NB4 (cell line): Measurements from ENCODE around the gene EHD2.
"Not testable (repeated sequence)": the region's sequence is repeated elsewhere in the genome, so short reads cannot be mapped to it uniquely, and the experiment has no call there.

Source experiments
- DNase-seq: peaks from one replicate; pipeline ENCODE4 v3.0.0; 2010; ENCODE audit warnings: low read depth
- H3K4me3 ChIP-seq: one replicate; pipeline ENCODE4 v1.5.1; 2011; ENCODE audit warnings: mild to moderate bottlenecking, low read depth, low read length, moderate library complexity
- MYC ChIP-seq: IDR thresholded peaks from 2 replicates; pipeline ENCODE4 v1.6.1; 2011; ENCODE audit warnings: low read depth, low read length
- POLR2A ChIP-seq: IDR thresholded peaks from 2 replicates; pipeline ENCODE4 v1.6.1; 2011; ENCODE audit warnings: mild to moderate bottlenecking; ENCODE audit not compliant: insufficient read length; ENCODE audit errors: extremely low read depth
- TF ChIP-seq, protein P1 (sequence below): IDR thresholded peaks from one replicate; pipeline ENCODE4 v1.5.1; 2012; ENCODE audit warnings: low read depth, low read length
- TF ChIP-seq, protein P2 (sequence below): IDR thresholded peaks from 2 replicates; pipeline ENCODE4 v1.6.1; 2011; ENCODE audit warnings: low read depth, low read length

EHD2 gene, protein sequence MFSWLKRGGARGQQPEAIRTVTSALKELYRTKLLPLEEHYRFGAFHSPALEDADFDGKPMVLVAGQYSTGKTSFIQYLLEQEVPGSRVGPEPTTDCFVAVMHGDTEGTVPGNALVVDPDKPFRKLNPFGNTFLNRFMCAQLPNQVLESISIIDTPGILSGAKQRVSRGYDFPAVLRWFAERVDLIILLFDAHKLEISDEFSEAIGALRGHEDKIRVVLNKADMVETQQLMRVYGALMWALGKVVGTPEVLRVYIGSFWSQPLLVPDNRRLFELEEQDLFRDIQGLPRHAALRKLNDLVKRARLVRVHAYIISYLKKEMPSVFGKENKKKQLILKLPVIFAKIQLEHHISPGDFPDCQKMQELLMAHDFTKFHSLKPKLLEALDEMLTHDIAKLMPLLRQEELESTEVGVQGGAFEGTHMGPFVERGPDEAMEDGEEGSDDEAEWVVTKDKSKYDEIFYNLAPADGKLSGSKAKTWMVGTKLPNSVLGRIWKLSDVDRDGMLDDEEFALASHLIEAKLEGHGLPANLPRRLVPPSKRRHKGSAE

DNA sequence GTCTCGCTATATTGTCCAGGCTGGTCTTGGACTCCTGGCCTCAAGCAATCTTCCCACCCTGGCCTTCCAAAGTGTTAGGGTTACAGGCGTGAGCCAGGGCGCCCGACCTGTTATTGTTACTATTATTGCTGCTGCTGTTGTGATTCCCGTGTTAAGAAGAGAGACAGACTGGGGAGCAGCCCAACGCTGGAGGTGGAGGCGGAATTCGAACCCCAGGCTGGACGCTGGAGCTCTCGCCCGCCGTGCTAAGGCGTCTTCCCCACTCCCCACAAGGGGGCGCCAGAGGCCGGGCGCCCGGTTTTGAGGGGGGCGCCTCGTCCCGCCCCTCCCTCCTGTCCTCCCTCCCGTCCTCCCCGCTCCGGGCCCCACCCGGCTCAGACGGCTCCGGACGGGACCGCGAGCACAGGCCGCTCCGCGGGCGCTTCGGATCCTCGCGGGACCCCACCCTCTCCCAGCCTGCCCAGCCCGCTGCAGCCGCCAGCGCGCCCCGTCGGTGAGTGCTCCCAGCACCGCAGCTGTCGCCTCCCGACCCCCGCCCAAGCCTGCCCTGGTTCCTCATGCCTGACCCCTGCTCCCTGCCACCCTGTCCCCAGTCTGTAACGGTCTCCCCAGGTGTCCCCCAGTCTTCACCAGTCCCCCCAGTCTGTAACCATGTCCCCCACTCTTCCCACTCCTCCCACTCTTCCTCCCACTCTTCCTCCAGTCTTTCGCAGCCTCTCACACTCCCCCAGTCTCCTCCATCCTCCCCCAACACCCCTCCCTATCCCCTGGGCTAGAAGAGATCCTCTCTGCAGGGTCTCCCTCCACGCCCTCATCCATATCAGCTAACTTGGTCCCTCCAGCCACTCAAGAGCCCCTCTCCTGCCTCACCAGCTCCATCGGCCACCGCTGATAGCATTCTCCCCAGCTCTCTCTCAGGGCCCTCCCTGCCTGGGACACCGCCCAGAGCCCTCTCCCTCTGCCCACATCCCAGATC, at the start of gene EHD2:
TSS of gene EHD2 (plus strand) at position 377 of the 976 bp plus-strand sequence. CDS start 3,191 bp downstream, outside the sequence.
- peak; percentile 68 for DNase-seq
- TF ChIP-seq, protein P1, sequence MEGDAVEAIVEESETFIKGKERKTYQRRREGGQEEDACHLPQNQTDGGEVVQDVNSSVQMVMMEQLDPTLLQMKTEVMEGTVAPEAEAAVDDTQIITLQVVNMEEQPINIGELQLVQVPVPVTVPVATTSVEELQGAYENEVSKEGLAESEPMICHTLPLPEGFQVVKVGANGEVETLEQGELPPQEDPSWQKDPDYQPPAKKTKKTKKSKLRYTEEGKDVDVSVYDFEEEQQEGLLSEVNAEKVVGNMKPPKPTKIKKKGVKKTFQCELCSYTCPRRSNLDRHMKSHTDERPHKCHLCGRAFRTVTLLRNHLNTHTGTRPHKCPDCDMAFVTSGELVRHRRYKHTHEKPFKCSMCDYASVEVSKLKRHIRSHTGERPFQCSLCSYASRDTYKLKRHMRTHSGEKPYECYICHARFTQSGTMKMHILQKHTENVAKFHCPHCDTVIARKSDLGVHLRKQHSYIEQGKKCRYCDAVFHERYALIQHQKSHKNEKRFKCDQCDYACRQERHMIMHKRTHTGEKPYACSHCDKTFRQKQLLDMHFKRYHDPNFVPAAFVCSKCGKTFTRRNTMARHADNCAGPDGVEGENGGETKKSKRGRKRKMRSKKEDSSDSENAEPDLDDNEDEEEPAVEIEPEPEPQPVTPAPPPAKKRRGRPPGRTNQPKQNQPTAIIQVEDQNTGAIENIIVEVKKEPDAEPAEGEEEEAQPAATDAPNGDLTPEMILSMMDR, result peak; percentile 99
- no peak for TF ChIP-seq MYC
- no peak within 1 kb of the TSS for H3K4me3 ChIP-seq

DNA sequence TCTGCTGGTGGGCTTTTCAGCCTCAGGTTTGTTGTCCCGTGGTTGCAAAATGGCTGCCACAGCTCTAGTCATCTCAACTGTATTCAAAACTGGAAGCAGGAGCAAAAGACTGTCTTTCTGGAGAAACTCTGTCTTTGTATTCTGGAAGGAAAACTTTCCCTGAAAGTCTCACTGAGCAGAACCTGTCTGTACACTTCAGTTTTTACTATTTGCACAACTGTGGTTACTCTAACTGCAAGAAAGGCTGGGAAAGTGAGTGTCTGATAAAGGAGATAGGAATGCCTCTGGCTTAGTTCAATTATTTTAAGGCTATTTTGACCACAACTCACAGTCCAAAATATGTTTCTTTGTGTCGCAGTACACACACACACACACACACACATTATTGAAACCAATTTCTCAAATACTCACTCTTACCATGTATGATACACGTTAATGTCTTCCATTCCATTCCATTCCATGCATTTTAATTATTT, 49.7 kb upstream of the EHD2 start:
- peak; percentile 65 for DNase-seq
- peak overlapping the region; percentile 15 for H3K4me3 ChIP-seq
- TF ChIP-seq, protein P2, sequence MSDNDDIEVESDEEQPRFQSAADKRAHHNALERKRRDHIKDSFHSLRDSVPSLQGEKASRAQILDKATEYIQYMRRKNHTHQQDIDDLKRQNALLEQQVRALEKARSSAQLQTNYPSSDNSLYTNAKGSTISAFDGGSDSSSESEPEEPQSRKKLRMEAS, result no peak
- TF ChIP-seq, protein P1, result no peak
- no peak for TF ChIP-seq POLR2A
- TF ChIP-seq MYC, result no peak

DNA sequence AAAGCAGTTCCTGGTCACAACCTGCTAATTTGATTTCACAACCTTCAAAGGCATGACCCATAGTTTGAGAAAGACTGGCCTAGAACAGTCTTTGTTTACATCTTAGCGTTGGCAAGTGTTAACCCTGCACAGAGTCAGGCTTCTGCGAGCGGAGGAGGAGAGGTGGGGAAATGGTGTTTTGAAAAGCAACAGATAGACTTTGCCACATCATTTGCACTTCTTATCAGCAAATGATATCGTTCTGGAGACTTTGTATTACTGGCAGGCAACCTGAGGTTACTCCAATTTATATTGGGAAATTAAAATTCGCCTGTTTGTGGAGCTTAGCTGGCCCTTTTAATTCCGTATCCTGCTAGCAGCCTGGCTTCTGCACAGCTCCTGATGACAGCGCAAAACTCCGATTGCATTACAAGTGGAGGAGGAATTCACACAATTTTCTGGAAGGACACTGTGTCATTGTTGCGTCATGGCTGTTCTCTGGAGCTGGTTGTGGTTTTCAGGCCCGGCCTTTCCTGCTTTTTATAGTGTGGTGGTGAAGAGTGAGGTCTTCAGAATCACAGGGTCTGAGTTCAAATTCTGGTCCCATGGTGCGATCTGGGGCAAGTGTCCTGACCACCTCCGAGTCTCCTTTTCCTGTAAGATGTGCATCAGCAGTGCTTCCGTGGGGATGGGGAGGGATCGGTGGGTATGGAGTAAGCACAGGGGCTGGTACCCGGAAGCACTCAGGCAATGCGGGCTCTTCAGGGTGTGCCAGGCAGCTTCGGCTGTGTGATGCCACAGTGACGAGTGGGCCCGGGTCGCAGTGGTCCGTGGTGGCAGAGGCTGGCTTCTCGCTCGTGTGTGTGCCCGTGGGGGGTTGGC, 49.1 kb upstream of the EHD2 start:
- TF ChIP-seq, protein P1, result no peak
- peak; percentile 64; the same call in 1 of the 2 replicates for TF ChIP-seq MYC
- TF ChIP-seq, protein P2, result peak; percentile 50
- TF ChIP-seq POLR2A, result no peak
- H3K4me3 ChIP-seq, result peak overlapping the region; percentile 15
- DNase-seq, result peak; percentile 100

DNA sequence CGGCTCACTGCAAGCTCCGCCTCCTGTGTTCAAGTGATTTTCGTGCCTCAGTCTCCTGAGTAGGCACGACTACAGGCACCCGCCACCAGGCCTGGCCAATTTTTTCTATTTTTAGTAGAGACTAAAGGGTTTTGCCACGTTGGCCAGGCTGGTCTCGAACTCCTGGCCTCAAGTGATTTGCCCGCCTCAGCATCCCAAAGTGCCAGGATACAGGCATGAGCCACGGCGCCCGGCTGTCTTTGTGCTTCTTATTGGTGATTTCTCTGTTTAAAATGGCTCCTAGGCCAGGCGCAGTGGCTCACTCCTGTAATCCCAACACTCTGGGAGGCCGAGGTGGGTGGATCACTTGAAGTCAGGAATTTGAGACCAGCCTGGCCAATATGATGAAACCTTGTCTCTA, 44.7 kb upstream of the EHD2 start:
- H3K4me3 ChIP-seq, DNase-seq: not testable (repeated sequence)

DNA sequence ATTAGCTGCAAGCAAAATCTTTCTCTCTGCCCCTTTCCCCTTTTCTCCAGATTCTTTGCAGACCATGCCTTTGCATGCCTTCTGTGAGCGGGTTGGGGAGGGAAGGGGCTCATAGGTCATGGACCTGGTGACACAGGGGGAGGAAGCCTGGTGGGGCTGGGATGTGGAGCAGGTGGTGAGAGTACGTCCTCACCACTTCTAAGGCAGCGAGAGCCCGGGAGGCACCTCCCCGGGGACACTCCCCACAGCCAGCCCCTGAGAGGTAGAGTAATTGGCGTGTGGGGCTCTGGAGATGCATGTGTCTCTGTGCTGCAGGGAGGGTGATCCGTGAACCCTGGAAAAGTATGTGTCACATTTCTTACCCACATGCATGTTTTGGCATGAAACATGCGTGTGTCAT, 42.5 kb upstream of the EHD2 start:
- no peak for TF ChIP-seq MYC
- TF ChIP-seq, protein P1, result no peak
- TF ChIP-seq POLR2A, result no peak
- TF ChIP-seq, protein P2, result no peak
- no peak for DNase-seq
- H3K4me3 ChIP-seq, result no peak overlapping the region
